Osteoblast (primary cell): Measurements from ENCODE around the gene GTPBP1. TPM values are rescaled to one million over a fixed set of nuclear protein-coding genes. Genes with fewer than 3 reads are reported as not detected.

ENCODE experiments used
- DNase-seq: peaks from one replicate; pipeline ENCODE4 v3.0.0; 2011; ENCODE audit warnings: low spot score, mixed read lengths; ENCODE audit not compliant: insufficient read length; ENCODE audit errors: missing footprints
- H2AFZ ChIP-seq: 2 replicates; pipeline ENCODE4 v1.6.0; 2011; ENCODE audit warnings: mild to moderate bottlenecking, low read length
- H3K27ac ChIP-seq: 2 replicates; pipeline ENCODE4 v1.5.1; 2011; ENCODE audit warnings: mild to moderate bottlenecking, low read depth, low read length, moderate library complexity
- H3K27me3 ChIP-seq: 2 replicates; pipeline ENCODE4 v1.6.0; 2012; ENCODE audit warnings: mild to moderate bottlenecking, control low read depth, inconsistent platforms, low read length, moderate library complexity; ENCODE audit not compliant: insufficient read depth
- H3K36me3 ChIP-seq: 2 replicates; pipeline ENCODE4 v1.5.1; 2011; ENCODE audit warnings: mild to moderate bottlenecking, low read length, control low read depth, moderate library complexity; ENCODE audit not compliant: insufficient read depth
- H3K4me1 ChIP-seq: 2 replicates; pipeline ENCODE4 v1.5.1; 2011; ENCODE audit warnings: mild to moderate bottlenecking, low read length, control low read depth, moderate library complexity; ENCODE audit not compliant: insufficient read depth
- H3K4me2 ChIP-seq: 2 replicates; pipeline ENCODE4 v1.6.0; 2011; ENCODE audit warnings: mild to moderate bottlenecking, low read length; ENCODE audit not compliant: insufficient read depth
- H3K4me3 ChIP-seq: fragments of 200-600 bp; sonication (generic); 3 replicates; pipeline ENCODE4 v1.5.1; 2012; ENCODE audit warnings: mild to moderate bottlenecking, low read length, inconsistent platforms; ENCODE audit not compliant: insufficient read depth
- H3K79me2 ChIP-seq: 2 replicates; pipeline ENCODE4 v1.6.0; 2012; ENCODE audit warnings: mild to moderate bottlenecking, low read length, control low read depth, inconsistent platforms; ENCODE audit not compliant: insufficient read depth
- H3K9me3 ChIP-seq: 2 replicates; pipeline ENCODE4 v1.5.1; 2011; ENCODE audit warnings: low read depth, low read length, control low read depth
- H4K20me1 ChIP-seq: 2 replicates; pipeline ENCODE4 v1.6.0; 2012; ENCODE audit warnings: mild to moderate bottlenecking, low read length, control low read depth; ENCODE audit not compliant: insufficient read depth
- total RNA-seq: library from RNA; depleted of rRNA; stranded (reverse); fragments of >200 nt; gene quantifications from 2 replicates; pipeline ENCODE4 v1.2.3, GENCODE V29; 2012
- TF ChIP-seq, protein P1 (sequence below): IDR thresholded peaks from 2 replicates; pipeline ENCODE4 v1.5.1; 2011; ENCODE audit warnings: mild to moderate bottlenecking, low read depth, low read length, moderate library complexity; ENCODE audit errors: extremely low read depth

Gene GTPBP1
- 28.3 and 34.7 TPM in 2 replicates for total RNA-seq

- Histone ChIP-seq H2AFZ (peak within 1 kb of the TSS; percentile 88), H3K79me2 (peaks cover 50% of the 10 kb centered on the region), H3K36me3 (peaks cover 12% of the 10 kb centered on the region), H3K9me3 (no peaks in the 10 kb centered on the region), H3K27ac (peak within 1 kb of the TSS; percentile 78), H3K4me1 (peaks cover 27% of the 10 kb centered on the region), H4K20me1 (peaks cover 37% of the 10 kb centered on the region), H3K27me3 (no peaks in the 10 kb centered on the region), H3K4me2 (peak within 1 kb of the TSS; percentile 92), H3K4me3 (peak within 1 kb of the TSS; percentile 90)
- TF ChIP-seq, protein P1, sequence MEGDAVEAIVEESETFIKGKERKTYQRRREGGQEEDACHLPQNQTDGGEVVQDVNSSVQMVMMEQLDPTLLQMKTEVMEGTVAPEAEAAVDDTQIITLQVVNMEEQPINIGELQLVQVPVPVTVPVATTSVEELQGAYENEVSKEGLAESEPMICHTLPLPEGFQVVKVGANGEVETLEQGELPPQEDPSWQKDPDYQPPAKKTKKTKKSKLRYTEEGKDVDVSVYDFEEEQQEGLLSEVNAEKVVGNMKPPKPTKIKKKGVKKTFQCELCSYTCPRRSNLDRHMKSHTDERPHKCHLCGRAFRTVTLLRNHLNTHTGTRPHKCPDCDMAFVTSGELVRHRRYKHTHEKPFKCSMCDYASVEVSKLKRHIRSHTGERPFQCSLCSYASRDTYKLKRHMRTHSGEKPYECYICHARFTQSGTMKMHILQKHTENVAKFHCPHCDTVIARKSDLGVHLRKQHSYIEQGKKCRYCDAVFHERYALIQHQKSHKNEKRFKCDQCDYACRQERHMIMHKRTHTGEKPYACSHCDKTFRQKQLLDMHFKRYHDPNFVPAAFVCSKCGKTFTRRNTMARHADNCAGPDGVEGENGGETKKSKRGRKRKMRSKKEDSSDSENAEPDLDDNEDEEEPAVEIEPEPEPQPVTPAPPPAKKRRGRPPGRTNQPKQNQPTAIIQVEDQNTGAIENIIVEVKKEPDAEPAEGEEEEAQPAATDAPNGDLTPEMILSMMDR: peak; percentile 12
- peak; percentile 100 for DNase-seq
Observed at GRCh38 chr22:38705235-38706100, at the start of gene GTPBP1. Gene GTPBP1 (plus strand): TSS chr22:38705944. CDS start chr22:38705956, 12 bp downstream.

GRCh38 chr22:38656256-38657044, 49.3 kb upstream of the GTPBP1 start, which contains the start of the genes CBY1 and FAM227A:
Gene CBY1 (plus strand): TSS chr22:38656638. CDS start chr22:38668055, 11,417 bp downstream.
Gene FAM227A (minus strand): TSS chr22:38656392. CDS start chr22:38650168, 6,224 bp downstream.
- peak within 1 kb of the TSS; percentile 88 for H3K4me2 ChIP-seq
- H3K4me3 ChIP-seq: peak within 1 kb of the TSS; percentile 92
- TF ChIP-seq, protein P1: no peak
- peak; percentile 99 for DNase-seq
- peak within 1 kb of the TSS; percentile 100 for H3K27ac ChIP-seq
- no peaks in the 10 kb centered on the region for H3K9me3 ChIP-seq
- peaks cover 17% of the 10 kb centered on the region for H3K4me1 ChIP-seq
- no peaks in the 10 kb centered on the region for H3K27me3 ChIP-seq
- H2AFZ ChIP-seq: peak within 1 kb of the TSS; percentile 100
- peaks cover 14% of the 10 kb centered on the region for H3K79me2 ChIP-seq
- no peaks in the 10 kb centered on the region for H4K20me1 ChIP-seq
- peaks cover under 1% of the 10 kb centered on the region for H3K36me3 ChIP-seq

- H3K36me3 ChIP-seq: peaks cover 3% of the 10 kb centered on the region
- peak overlapping the region; percentile 92 for H3K4me3 ChIP-seq
- DNase-seq: peak; percentile 58
Observed at GRCh38 chr22:38657045-38657909, 48.5 kb upstream of the GTPBP1 start.

More at GRCh38 chr22:38657045-38657909, 48.5 kb upstream of the GTPBP1 start:
- H3K27ac ChIP-seq: peak overlapping the region; percentile 100
- peaks cover 17% of the 10 kb centered on the region for H3K4me1 ChIP-seq
- H2AFZ ChIP-seq: peak overlapping the region; percentile 100
- peak overlapping the region; percentile 88 for H3K4me2 ChIP-seq
- H3K27me3 ChIP-seq: no peaks in the 10 kb centered on the region
- peaks cover 14% of the 10 kb centered on the region for H3K79me2 ChIP-seq
- no peaks in the 10 kb centered on the region for H3K9me3 ChIP-seq
- no peaks in the 10 kb centered on the region for H4K20me1 ChIP-seq
- TF ChIP-seq, protein P1: no peak
